Right cardiac atrium (tissue), 5 donors: ENCODE data around the gene CALN1. TPM values are rescaled to one million over a fixed set of nuclear protein-coding genes. Genes with fewer than 3 reads are reported as not detected.

Source experiments
- ATAC-seq, 2 donors: fragments of 200-7000 bp; cut with Tn5 transposase; one replicate each; pipeline versions ENCODE4 v1.8.0 to v1.9.1; 2020; ENCODE audit warnings: moderate library complexity in 2 of 2, mild to moderate bottlenecking in 1 of 2
- DNase-seq, 3 donors: peaks; one replicate each; pipeline ENCODE4 v3.0.0-alpha.2; 2020
- H3K27ac ChIP-seq: one replicate; pipeline ENCODE4 v1.5.1; 2013; ENCODE audit warnings: mild to moderate bottlenecking, low read length, control low read depth, moderate library complexity
- H3K27me3 ChIP-seq: one replicate; pipeline ENCODE4 v1.6.1; 2013; ENCODE audit not compliant: control insufficient read depth, insufficient read depth
- H3K4me1 ChIP-seq: one replicate; pipeline ENCODE4 v1.6.1; 2013; ENCODE audit warnings: low read length; ENCODE audit not compliant: control insufficient read depth, insufficient read depth
- H3K4me3 ChIP-seq: one replicate; pipeline ENCODE4 v1.5.1; 2013; ENCODE audit warnings: low read length, control low read depth
- H3K9me3 ChIP-seq: one replicate; pipeline ENCODE4 v1.6.1; 2013; ENCODE audit warnings: low read length; ENCODE audit not compliant: control insufficient read depth
- WGBS: extraction: QIAGEN DNeasy Blood & Tissue Kit; methylation state at CpG from one replicate; pipeline ENCODE4 v1.1.7; 2013; 5-methylcytosine and 5-hydroxymethylcytosine counted together
- intact Hi-C, 4 donors: fragments of 100-400 bp; cut with DNase I; formaldehyde crosslinking; loops; one replicate each; pipeline versions ENCODE4 v1.11.0 to v1.14.0; 2022 to 2023
- polyA plus RNA-seq: library from polyadenylated mRNA; stranded (reverse); fragments of 200-250 nt; gene quantifications from one replicate; pipeline ENCODE4 v1.2.3, GENCODE V29; 2013
- total RNA-seq, 4 donors: library from RNA; stranded (reverse); fragmentation: NEBNext Ultra II Directional; extraction: Animal tissue kit (Norgen Biotek cat#: 25700); gene quantifications; one replicate each; pipeline ENCODE4 v1.2.1, GENCODE V29; 2021
- donor health status: healthy with polysubstance abuse.
- donor health status: DM: no; HTN: yes; CAD: no.
- donor health status: DM: no; HTN: no; CAD: no.
- donor health status: DM: no; HTN: yes; CAD: no; lungs with severe emphysema.
- donor health status: DM: yes; HTN: yes; CAD: no.

The CALN1 gene
- total and polyA plus RNA-seq, 5 donors = not detected

GRCh38 chr7:72183835-72184234 lies 228.3 kb downstream of the CALN1 start:
- intact Hi-C loops = no loop called here
- Histone ChIP-seq H3K27ac (no peak overlapping the region), H3K4me1 (no peaks in the 10 kb centered on the region), H3K4me3 (no peak overlapping the region), H3K27me3 (no peaks in the 10 kb centered on the region), H3K9me3 (no peaks in the 10 kb centered on the region)
- WGBS = 73% methylated on average over 9 of the region's 9 CpGs
- DNase-seq (no peak), ATAC-seq (no peak)

- intact Hi-C loops = no loop called here
- WGBS = 93% methylated on average over 4 of the region's 4 CpGs
- no peak overlapping the region for H3K27ac ChIP-seq
Observed at GRCh38 chr7:72182036-72182435, 230.1 kb downstream of the CALN1 start.

GRCh38 chr7:72176875-72177274 lies 235.3 kb downstream of the CALN1 start:
- no peak for DNase-seq

More at GRCh38 chr7:72182036-72182435, 230.1 kb downstream of the CALN1 start:
- Histone ChIP-seq H3K4me1 (no peaks in the 10 kb centered on the region), H3K4me3 (no peak overlapping the region), H3K9me3 (no peaks in the 10 kb centered on the region), H3K27me3 (no peaks in the 10 kb centered on the region)
- DNase-seq = no peak
- ATAC-seq = no peak

GRCh38 chr7:72170475-72170874 lies 241.7 kb downstream of the CALN1 start:
- DNase-seq (no peak), ATAC-seq (no peak)
- Histone ChIP-seq H3K9me3 (peaks cover 1% of the 10 kb centered on the region), H3K4me3 (no peak overlapping the region), H3K27ac (no peak overlapping the region), H3K4me1 (no peaks in the 10 kb centered on the region), H3K27me3 (no peaks in the 10 kb centered on the region)
- intact Hi-C loops = no loop called here
- 75% methylated on average over 3 of the region's 3 CpGs for WGBS

More at GRCh38 chr7:72176875-72177274, 235.3 kb downstream of the CALN1 start:
- Histone ChIP-seq H3K27ac (no peak overlapping the region), H3K9me3 (peaks cover 1% of the 10 kb centered on the region), H3K4me1 (no peaks in the 10 kb centered on the region), H3K4me3 (no peak overlapping the region), H3K27me3 (no peaks in the 10 kb centered on the region)
- no peak for ATAC-seq
- intact Hi-C loops = no loop called here
- 92% methylated on average over 5 of the region's 5 CpGs for WGBS

- Histone ChIP-seq H3K4me3 (no peak overlapping the region), H3K4me1 (no peaks in the 10 kb centered on the region), H3K27me3 (no peaks in the 10 kb centered on the region), H3K27ac (no peak overlapping the region), H3K9me3 (peaks cover 2% of the 10 kb centered on the region)
- 79% methylated on average over 2 of the region's 2 CpGs for WGBS
- no peak for DNase-seq
- intact Hi-C loops = no loop called here
- no peak for ATAC-seq
Observed at GRCh38 chr7:72163271-72163670, 248.9 kb downstream of the CALN1 start.

GRCh38 chr7:72161534-72161933 lies 250.6 kb downstream of the CALN1 start:
- Histone ChIP-seq H3K9me3 (peaks cover 2% of the 10 kb centered on the region), H3K4me3 (no peak overlapping the region), H3K4me1 (no peaks in the 10 kb centered on the region), H3K27ac (no peak overlapping the region), H3K27me3 (no peaks in the 10 kb centered on the region)
- ATAC-seq = no peak
- no peak for DNase-seq
- 55% methylated on average over 6 of the region's 6 CpGs for WGBS
- intact Hi-C loops = no loop called here

- intact Hi-C loops = no loop called here
- WGBS = 43% methylated on average over 4 of the region's 4 CpGs
- no peak for DNase-seq
- H3K4me3 ChIP-seq = no peak overlapping the region
- H3K27me3 ChIP-seq = no peaks in the 10 kb centered on the region
- no peaks in the 10 kb centered on the region for H3K4me1 ChIP-seq
- ATAC-seq = no peak
- H3K27ac ChIP-seq = no peak overlapping the region
- H3K9me3 ChIP-seq = peaks cover 2% of the 10 kb centered on the region
Observed at GRCh38 chr7:72159911-72160310, 252.2 kb downstream of the CALN1 start.

GRCh38 chr7:72156671-72157070 lies 255.5 kb downstream of the CALN1 start:
- 71% methylated on average over 3 of the region's 3 CpGs for WGBS
- no peak overlapping the region for H3K27ac ChIP-seq
- no peaks in the 10 kb centered on the region for H3K4me1 ChIP-seq
- H3K27me3 ChIP-seq = no peaks in the 10 kb centered on the region
- H3K4me3 ChIP-seq = no peak overlapping the region
- H3K9me3 ChIP-seq = no peaks in the 10 kb centered on the region
- ATAC-seq = no peak
- intact Hi-C loops = no loop called here
- DNase-seq = no peak

GRCh38 chr7:72153132-72153512 lies 259.0 kb downstream of the CALN1 start:
- Histone ChIP-seq H3K27ac (no peak overlapping the region), H3K4me1 (no peaks in the 10 kb centered on the region), H3K4me3 (no peak overlapping the region), H3K27me3 (no peaks in the 10 kb centered on the region), H3K9me3 (no peaks in the 10 kb centered on the region)
- no peak for ATAC-seq
- no peak for DNase-seq
- intact Hi-C loops = no loop called here
- 76% methylated on average over 5 of the region's 5 CpGs for WGBS

GRCh38 chr7:72152161-72153131 lies 259.7 kb downstream of the CALN1 start:
- Histone ChIP-seq H3K4me3 (no peak overlapping the region), H3K27me3 (no peaks in the 10 kb centered on the region), H3K27ac (no peak overlapping the region), H3K4me1 (no peaks in the 10 kb centered on the region), H3K9me3 (no peaks in the 10 kb centered on the region)
- 57% methylated on average over 7 of the region's 7 CpGs for WGBS
- intact Hi-C loops = no loop called here
- no peak for DNase-seq
- ATAC-seq = no peak

- no peaks in the 10 kb centered on the region for H3K9me3 ChIP-seq
- DNase-seq (no peak), ATAC-seq (no peak)
- 76% methylated on average over 2 of the region's 2 CpGs for WGBS
- H3K27me3 ChIP-seq = no peaks in the 10 kb centered on the region
- intact Hi-C loops = no loop called here
- H3K27ac ChIP-seq = no peak overlapping the region
- no peaks in the 10 kb centered on the region for H3K4me1 ChIP-seq
- H3K4me3 ChIP-seq = no peak overlapping the region
Observed at GRCh38 chr7:72140566-72140965, 271.6 kb downstream of the CALN1 start.
